Measurements from ENCODE around the gene CIC.

CIC gene

GRCh38 chr19:42275517-42275916 is 6.5 kb downstream of the CIC start:
- Histone ChIP-seq H3K27ac (ENCODE audit: low read depth, low read length) (no peak overlapping the region), H3K9ac (ENCODE audit: low read length in 5 of 5) (no peak overlapping the region), H3K4me3 (ENCODE audit: low read depth in 1 of 5, low read length in 5 of 5) (no peak overlapping the region), H3K9me3 (ENCODE audit: control insufficient read depth in 5 of 5, low read length in 5 of 5) (no peaks in the 10 kb centered on the region), H3K36me3 (ENCODE audit: control insufficient read depth in 5 of 5, insufficient read depth in 5 of 5, low read length in 5 of 5) (peaks cover 0 to 40% (median 39%) of the 10 kb centered on the region in 5 donors), H3K27me3 (ENCODE audit: control insufficient read depth in 5 of 5, insufficient read depth in 4 of 5, low read length in 5 of 5) (no peaks in the 10 kb centered on the region), H3K4me1 (ENCODE audit: control insufficient read depth in 5 of 5, insufficient read depth in 5 of 5, low read length in 5 of 5) (peaks cover 13 to 67% (median 53%) of the 10 kb centered on the region in 5 donors)

- Histone ChIP-seq H3K36me3 (ENCODE audit: control insufficient read depth in 5 of 5, insufficient read depth in 5 of 5, low read length in 5 of 5) (peaks cover 0 to 40% (median 39%) of the 10 kb centered on the region in 5 donors), H3K9ac (ENCODE audit: low read length in 5 of 5) (peak overlapping the region in 1 of 5 donors; percentile 43), H3K27me3 (ENCODE audit: control insufficient read depth in 5 of 5, insufficient read depth in 4 of 5, low read length in 5 of 5) (no peaks in the 10 kb centered on the region), H3K4me3 (ENCODE audit: low read depth in 1 of 5, low read length in 5 of 5) (no peak overlapping the region), H3K9me3 (ENCODE audit: control insufficient read depth in 5 of 5, low read length in 5 of 5) (no peaks in the 10 kb centered on the region), H3K27ac (ENCODE audit: low read depth, low read length) (no peak overlapping the region), H3K4me1 (ENCODE audit: control insufficient read depth in 5 of 5, insufficient read depth in 5 of 5, low read length in 5 of 5) (peaks cover 7 to 65% (median 48%) of the 10 kb centered on the region in 5 donors)
These were observed 7.2 kb downstream of the CIC start for GRCh38 chr19:42276284-42276683.

- H3K27ac ChIP-seq (ENCODE audit: low read depth, low read length), result no peak overlapping the region
- H3K4me1 ChIP-seq (ENCODE audit: control insufficient read depth in 5 of 5, insufficient read depth in 5 of 5, low read length in 5 of 5), result peaks cover 7 to 65% (median 52%) of the 10 kb centered on the region in 5 donors
- H3K36me3 ChIP-seq (ENCODE audit: control insufficient read depth in 5 of 5, insufficient read depth in 5 of 5, low read length in 5 of 5), result peaks cover 0 to 39% (median 35%) of the 10 kb centered on the region in 5 donors
- no peak overlapping the region for H3K4me3 ChIP-seq (ENCODE audit: low read depth in 1 of 5, low read length in 5 of 5)
- H3K27me3 ChIP-seq (ENCODE audit: control insufficient read depth in 5 of 5, insufficient read depth in 4 of 5, low read length in 5 of 5), result no peaks in the 10 kb centered on the region
- H3K9me3 ChIP-seq (ENCODE audit: control insufficient read depth in 5 of 5, low read length in 5 of 5), result no peaks in the 10 kb centered on the region
- H3K9ac ChIP-seq (ENCODE audit: low read length in 5 of 5), result no peak overlapping the region
These were observed 7.8 kb downstream of the CIC start for GRCh38 chr19:42276821-42277220.

DNA sequence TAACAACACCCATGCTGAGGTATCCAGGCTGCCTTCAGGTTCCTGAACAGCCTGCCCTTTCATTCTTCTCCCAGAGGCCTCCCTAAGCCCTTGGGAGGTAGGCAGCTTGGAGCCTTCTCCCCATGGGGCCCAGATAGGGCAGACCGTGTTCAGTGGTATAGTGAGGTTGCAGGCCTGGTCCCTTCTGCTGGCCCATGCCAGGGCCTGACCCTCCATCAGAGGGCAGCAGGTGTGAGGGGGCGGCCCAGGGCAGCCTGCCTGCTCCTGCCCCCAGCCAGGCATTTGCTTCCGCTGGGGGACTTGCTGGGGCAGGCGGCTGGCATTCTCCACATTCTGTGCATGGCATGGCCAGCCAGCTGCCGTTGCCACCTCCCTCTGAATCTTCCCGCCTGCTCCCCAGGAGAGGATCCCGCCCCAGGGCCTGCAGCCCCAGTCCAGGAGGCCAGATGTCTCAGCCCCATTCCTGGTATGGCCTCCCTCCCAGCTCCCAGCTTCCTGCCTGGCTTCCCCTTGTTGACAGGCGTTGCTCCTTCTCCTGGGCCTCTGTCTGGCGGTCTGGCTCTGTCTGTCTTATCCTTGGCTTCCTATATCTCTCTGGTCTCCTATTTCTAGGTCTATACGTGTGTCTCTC is 8.9 kb downstream of the CIC start:
- peak overlapping the region; percentile 87 for H3K27ac ChIP-seq (ENCODE audit: low read depth, low read length)
- H3K36me3 ChIP-seq (ENCODE audit: control insufficient read depth in 5 of 5, insufficient read depth in 5 of 5, low read length in 5 of 5), result peaks cover 0 to 28% (median 24%) of the 10 kb centered on the region in 5 donors
- no peaks in the 10 kb centered on the region for H3K9me3 ChIP-seq (ENCODE audit: control insufficient read depth in 5 of 5, low read length in 5 of 5)
- no peaks in the 10 kb centered on the region for H3K27me3 ChIP-seq (ENCODE audit: control insufficient read depth in 5 of 5, insufficient read depth in 4 of 5, low read length in 5 of 5)
- H3K4me1 ChIP-seq (ENCODE audit: control insufficient read depth in 5 of 5, insufficient read depth in 5 of 5, low read length in 5 of 5), result peaks cover 7 to 75% (median 62%) of the 10 kb centered on the region in 5 donors
- peak overlapping the region in 1 of 5 donors; percentile 11 for H3K4me3 ChIP-seq (ENCODE audit: low read depth in 1 of 5, low read length in 5 of 5)
- peak overlapping the region in 4 of 5 donors; percentile 2 to 65 (median 64) for H3K9ac ChIP-seq (ENCODE audit: low read length in 5 of 5)

- Histone ChIP-seq H3K36me3 (ENCODE audit: control insufficient read depth in 5 of 5, insufficient read depth in 5 of 5, low read length in 5 of 5) (peaks cover 0 to 21% (median 17%) of the 10 kb centered on the region in 5 donors), H3K4me3 (ENCODE audit: low read depth in 1 of 5, low read length in 5 of 5) (peak overlapping the region in 3 of 5 donors; percentile 75 to 82 (median 81))
These were observed 9.6 kb downstream of the CIC start for GRCh38 chr19:42278452-42279154.

GRCh38 chr19:42279155-42279901 is 10.3 kb downstream of the CIC start:
- peaks cover 0 to 14% (median 10%) of the 10 kb centered on the region in 5 donors for H3K36me3 ChIP-seq (ENCODE audit: control insufficient read depth in 5 of 5, insufficient read depth in 5 of 5, low read length in 5 of 5)
- peaks cover 11 to 80% (median 68%) of the 10 kb centered on the region in 5 donors for H3K4me1 ChIP-seq (ENCODE audit: control insufficient read depth in 5 of 5, insufficient read depth in 5 of 5, low read length in 5 of 5)
- peak overlapping the region; percentile 28 to 85 (median 76) for H3K9ac ChIP-seq (ENCODE audit: low read length in 5 of 5)
- no peaks in the 10 kb centered on the region for H3K27me3 ChIP-seq (ENCODE audit: control insufficient read depth in 5 of 5, insufficient read depth in 4 of 5, low read length in 5 of 5)
- peak overlapping the region; percentile 52 to 83 (median 81) for H3K4me3 ChIP-seq (ENCODE audit: low read depth in 1 of 5, low read length in 5 of 5)
- peak overlapping the region; percentile 87 for H3K27ac ChIP-seq (ENCODE audit: low read depth, low read length)
- no peaks in the 10 kb centered on the region for H3K9me3 ChIP-seq (ENCODE audit: control insufficient read depth in 5 of 5, low read length in 5 of 5)

More at GRCh38 chr19:42278452-42279154, 9.6 kb downstream of the CIC start:
- Histone ChIP-seq H3K27ac (ENCODE audit: low read depth, low read length) (peak overlapping the region; percentile 87), H3K4me1 (ENCODE audit: control insufficient read depth in 5 of 5, insufficient read depth in 5 of 5, low read length in 5 of 5) (peaks cover 11 to 81% (median 68%) of the 10 kb centered on the region in 5 donors), H3K9ac (ENCODE audit: low read length in 5 of 5) (peak overlapping the region in 4 of 5 donors; percentile 28 to 85 (median 77)), H3K27me3 (ENCODE audit: control insufficient read depth in 5 of 5, insufficient read depth in 4 of 5, low read length in 5 of 5) (no peaks in the 10 kb centered on the region), H3K9me3 (ENCODE audit: control insufficient read depth in 5 of 5, low read length in 5 of 5) (no peaks in the 10 kb centered on the region)

- Histone ChIP-seq H3K27me3 (ENCODE audit: control insufficient read depth in 5 of 5, insufficient read depth in 4 of 5, low read length in 5 of 5) (no peaks in the 10 kb centered on the region), H3K4me1 (ENCODE audit: control insufficient read depth in 5 of 5, insufficient read depth in 5 of 5, low read length in 5 of 5) (peaks cover 14 to 83% (median 73%) of the 10 kb centered on the region in 5 donors), H3K36me3 (ENCODE audit: control insufficient read depth in 5 of 5, insufficient read depth in 5 of 5, low read length in 5 of 5) (peaks cover 0 to 6% (median 2%) of the 10 kb centered on the region in 5 donors), H3K27ac (ENCODE audit: low read depth, low read length) (peak overlapping the region; percentile 87), H3K9me3 (ENCODE audit: control insufficient read depth in 5 of 5, low read length in 5 of 5) (no peaks in the 10 kb centered on the region), H3K9ac (ENCODE audit: low read length in 5 of 5) (peak overlapping the region in 4 of 5 donors; percentile 75 to 85 (median 78)), H3K4me3 (ENCODE audit: low read depth in 1 of 5, low read length in 5 of 5) (peak overlapping the region; percentile 68 to 83 (median 81))
These were observed 11.1 kb downstream of the CIC start for GRCh38 chr19:42279902-42280814.

DNA sequence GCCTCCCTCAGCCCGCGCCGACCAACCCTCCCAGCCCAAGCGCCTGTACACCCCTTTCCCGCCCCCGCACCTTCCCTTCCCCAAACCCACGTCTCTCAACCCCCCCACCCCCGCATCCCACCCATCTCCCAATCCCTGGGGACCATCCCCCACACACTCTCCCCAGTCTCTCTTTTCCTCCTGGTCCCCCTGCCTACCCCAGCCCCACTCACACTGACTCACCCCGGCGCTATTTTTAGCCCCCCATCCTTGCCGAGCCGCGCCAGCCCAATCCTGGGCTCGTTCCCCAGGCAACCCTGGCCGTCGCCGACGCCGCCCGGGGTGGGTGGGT is 11.7 kb downstream of the CIC start:
- Histone ChIP-seq H3K9me3 (ENCODE audit: control insufficient read depth in 5 of 5, low read length in 5 of 5) (no peaks in the 10 kb centered on the region), H3K4me3 (ENCODE audit: low read depth in 1 of 5, low read length in 5 of 5) (peak overlapping the region in 4 of 5 donors; percentile 75 to 83 (median 82)), H3K36me3 (ENCODE audit: control insufficient read depth in 5 of 5, insufficient read depth in 5 of 5, low read length in 5 of 5) (peaks cover 0 to 4% (median 0%) of the 10 kb centered on the region in 5 donors), H3K27ac (ENCODE audit: low read depth, low read length) (peak overlapping the region; percentile 87), H3K9ac (ENCODE audit: low read length in 5 of 5) (peak overlapping the region in 4 of 5 donors; percentile 39 to 85 (median 77)), H3K27me3 (ENCODE audit: control insufficient read depth in 5 of 5, insufficient read depth in 4 of 5, low read length in 5 of 5) (no peaks in the 10 kb centered on the region), H3K4me1 (ENCODE audit: control insufficient read depth in 5 of 5, insufficient read depth in 5 of 5, low read length in 5 of 5) (peaks cover 19 to 87% (median 77%) of the 10 kb centered on the region in 5 donors)

All from subcutaneous abdominal adipose tissue (tissue), 5 donors.